ENCODE results near the gene MAFG. TPM values are rescaled to one million over a fixed set of nuclear protein-coding genes. Genes with fewer than 3 reads are reported as not detected.
A peak's percentile ranks its signal among the peaks of the same experiment; 100 is the strongest.

Gene MAFG
- polyA plus RNA-seq, 1 donor (not counting 4 experiments of a cell fraction or from before 2014, with no cell fraction given): 8.3 TPM

DNA sequence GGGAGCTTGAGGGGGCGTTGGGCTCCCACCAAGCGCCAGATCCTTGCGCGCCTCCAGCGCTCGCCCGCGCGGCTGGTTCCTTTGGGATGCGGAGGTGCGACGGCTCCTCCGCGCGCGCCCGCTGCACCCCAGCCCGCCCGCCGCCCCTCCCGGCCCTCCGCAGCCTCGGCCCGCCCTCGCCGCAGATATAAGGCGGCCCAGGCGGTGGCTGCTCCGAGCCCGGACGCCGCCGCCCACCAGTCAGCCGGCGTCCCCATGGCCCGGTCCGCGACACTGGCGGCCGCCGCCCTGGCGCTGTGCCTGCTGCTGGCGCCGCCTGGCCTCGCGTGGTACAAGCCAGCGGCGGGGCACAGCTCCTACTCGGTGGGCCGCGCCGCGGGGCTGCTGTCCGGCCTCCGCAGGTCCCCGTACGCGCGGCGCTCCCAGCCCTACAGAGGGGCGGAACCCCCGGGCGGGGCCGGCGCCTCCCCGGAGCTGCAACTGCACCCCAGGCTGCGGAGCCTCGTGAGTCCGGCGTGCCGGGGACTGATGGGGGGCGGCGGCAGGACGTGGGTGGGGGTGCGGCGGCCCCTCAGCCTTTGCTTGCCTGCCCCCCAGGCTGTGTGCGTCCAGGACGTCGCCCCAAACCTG lies 25.4 kb downstream of the MAFG start, which contains the start of gene NPB:
TSS of gene NPB (plus strand) at position 216 of the 630 bp plus-strand sequence. CDS start at position 256, 40 bp downstream.
- H3K27me3 ChIP-seq (ENCODE audit: control insufficient read depth, extremely low read depth, insufficient read depth, low read length): no peaks in the 10 kb centered on the region
- dilution Hi-C loops (cut with MboI; ENCODE audit: extremely low pct_ligation_motif_present, low sequenced_read_pairs): no loop called here
- no peaks in the 10 kb centered on the region for H3K9me3 ChIP-seq (ENCODE audit: control insufficient read depth, low read depth, low read length)
- peaks cover 17 to 36% of the 10 kb centered on the region in 2 experiments for H3K36me3 ChIP-seq (ENCODE audit: control insufficient read depth in 2 of 2, extremely low read depth in 1 of 2, insufficient read depth in 2 of 2, low read length in 2 of 2)
- H3K4me3 ChIP-seq (ENCODE audit: control insufficient read depth in 2 of 3, extremely low read depth in 1 of 3, insufficient read depth in 2 of 3, low read depth in 1 of 3, low read length in 3 of 3): no peak within 1 kb of the TSS
- H4K20me1 ChIP-seq (ENCODE audit: control insufficient read depth, extremely low read depth, insufficient read depth, low read length): peaks cover 14% of the 10 kb centered on the region
- TF ChIP-seq EZH2 (IDR thresholded peaks at IDR 0.05; ENCODE audit: low read length) (peak; percentile 19), CTCF (optimal IDR thresholded peaks at IDR 0.05 in 1 of 3, IDR thresholded peaks at IDR 0.05 in 1 of 3, conservative IDR thresholded peaks at IDR 0.05 in 1 of 3; ENCODE audit: extremely low read depth in 1 of 3, insufficient read depth in 2 of 3, low read length in 3 of 3) (no peak)
- no peak for FAIRE-seq
- DNase-seq (ENCODE audit: low read depth, low spot score): no peak
- peak within 1 kb of the TSS; percentile 37 for H3K4me2 ChIP-seq (ENCODE audit: control insufficient read depth, extremely low read depth, insufficient read depth, low read depth, low read length)
- no peak within 1 kb of the TSS for H3K9ac ChIP-seq (ENCODE audit: control insufficient read depth, extremely low read depth, insufficient read depth, low read length)
- no peak within 1 kb of the TSS for H3K27ac ChIP-seq (ENCODE audit: control insufficient read depth, insufficient read depth, low read length)
- H3K79me2 ChIP-seq (ENCODE audit: control insufficient read depth, insufficient read depth, low read length): no peaks in the 10 kb centered on the region
- H2AFZ ChIP-seq (ENCODE audit: control insufficient read depth, low read length): no peak within 1 kb of the TSS
- peaks cover 35% of the 10 kb centered on the region for H3K4me1 ChIP-seq (ENCODE audit: control insufficient read depth, extremely low read depth, insufficient read depth, low read length)
- H3K9me1 ChIP-seq (ENCODE audit: control insufficient read depth, extremely low read depth, insufficient read depth, low read length): no peaks in the 10 kb centered on the region

DNA sequence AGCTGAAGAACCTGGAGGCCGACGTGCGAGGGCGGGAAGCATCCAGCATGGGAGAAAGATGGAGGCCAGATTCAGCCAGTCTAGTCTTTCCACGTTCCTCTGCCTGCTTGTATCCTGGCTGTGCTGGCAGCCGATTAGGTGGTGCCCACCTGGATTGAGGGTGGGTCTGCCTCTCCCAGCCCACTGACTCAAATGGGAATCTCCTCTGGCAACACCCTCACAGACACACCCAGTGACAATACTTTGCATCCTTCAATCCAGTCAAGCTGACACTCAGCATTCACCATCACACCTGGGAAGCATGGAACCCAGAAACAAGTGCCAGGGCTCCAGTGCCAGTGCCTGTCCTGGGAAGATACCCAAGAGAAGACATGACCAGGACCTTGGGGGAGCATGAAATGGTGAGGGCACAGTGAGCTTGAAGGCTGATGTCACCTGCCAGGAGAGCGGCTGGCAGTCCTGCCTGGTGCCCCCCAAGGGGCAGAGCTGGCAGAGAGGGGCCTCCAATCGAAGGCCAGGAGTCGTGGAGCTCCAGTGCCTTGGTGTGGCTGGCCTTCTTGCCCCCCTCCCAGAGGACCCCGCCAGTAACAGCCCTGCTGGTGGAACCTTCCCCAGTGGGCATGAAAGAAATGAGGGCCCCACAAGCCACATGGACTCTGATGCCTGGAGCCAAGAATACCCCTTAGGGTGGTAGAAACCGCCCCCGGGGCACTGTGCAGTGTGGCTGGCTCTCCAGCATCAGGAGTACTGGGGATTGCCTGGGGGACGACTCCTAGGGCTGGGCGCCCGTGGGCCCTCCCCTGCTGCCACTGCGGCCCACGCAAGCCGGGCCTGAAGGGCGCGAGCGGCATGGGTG lies 26.1 kb downstream of the MAFG start:
- H3K9me3 ChIP-seq (ENCODE audit: control insufficient read depth, low read depth, low read length): no peaks in the 10 kb centered on the region
- peaks cover 15 to 36% of the 10 kb centered on the region in 2 experiments for H3K36me3 ChIP-seq (ENCODE audit: control insufficient read depth in 2 of 2, extremely low read depth in 1 of 2, insufficient read depth in 2 of 2, low read length in 2 of 2)
- DNase-seq (ENCODE audit: low read depth, low spot score): no peak
- H3K27me3 ChIP-seq (ENCODE audit: control insufficient read depth, extremely low read depth, insufficient read depth, low read length): no peaks in the 10 kb centered on the region
- FAIRE-seq: no peak
- H3K9me1 ChIP-seq (ENCODE audit: control insufficient read depth, extremely low read depth, insufficient read depth, low read length): no peaks in the 10 kb centered on the region
- no peaks in the 10 kb centered on the region for H3K79me2 ChIP-seq (ENCODE audit: control insufficient read depth, insufficient read depth, low read length)
- H4K20me1 ChIP-seq (ENCODE audit: control insufficient read depth, extremely low read depth, insufficient read depth, low read length): peaks cover 14% of the 10 kb centered on the region
- no peak overlapping the region for H3K4me2 ChIP-seq (ENCODE audit: control insufficient read depth, extremely low read depth, insufficient read depth, low read depth, low read length)
- no peak overlapping the region for H2AFZ ChIP-seq (ENCODE audit: control insufficient read depth, low read length)
- dilution Hi-C loops (cut with MboI; ENCODE audit: extremely low pct_ligation_motif_present, low sequenced_read_pairs): no loop called here
- no peak overlapping the region for H3K27ac ChIP-seq (ENCODE audit: control insufficient read depth, insufficient read depth, low read length)
- no peak overlapping the region for H3K4me3 ChIP-seq (ENCODE audit: control insufficient read depth in 2 of 3, extremely low read depth in 1 of 3, insufficient read depth in 2 of 3, low read depth in 1 of 3, low read length in 3 of 3)
- H3K9ac ChIP-seq (ENCODE audit: control insufficient read depth, extremely low read depth, insufficient read depth, low read length): no peak overlapping the region
- H3K4me1 ChIP-seq (ENCODE audit: control insufficient read depth, extremely low read depth, insufficient read depth, low read length): peaks cover 35% of the 10 kb centered on the region
- TF ChIP-seq EZH2 (IDR thresholded peaks at IDR 0.05; ENCODE audit: low read length) (no peak), CTCF (optimal IDR thresholded peaks at IDR 0.05 in 1 of 3, IDR thresholded peaks at IDR 0.05 in 1 of 3, conservative IDR thresholded peaks at IDR 0.05 in 1 of 3; ENCODE audit: extremely low read depth in 1 of 3, insufficient read depth in 2 of 3, low read length in 3 of 3) (no peak)
